Osteocyte (in vitro differentiated cells): Measurements from ENCODE around the gene ARL11. TPM values are rescaled to one million over a fixed set of nuclear protein-coding genes. Genes with fewer than 3 reads are reported as not detected.
"Not testable (repeated sequence)": the region's sequence is repeated elsewhere in the genome, so short reads cannot be mapped to it uniquely, and the experiment has no call there.

ENCODE experiments used
- DNase-seq: peaks from one replicate; pipeline ENCODE4 v3.0.0; 2021; ENCODE audit warnings: mixed read lengths; ENCODE audit not compliant: unreplicated experiment; ENCODE audit errors: extremely low spot score
- H3K27ac Mint-ChIP-seq: one replicate; pipeline ENCODE4 v1.8.0; 2021; ENCODE audit warnings: mild to moderate bottlenecking, mixed read lengths; ENCODE audit not compliant: unreplicated experiment
- H3K27me3 Mint-ChIP-seq: one replicate; pipeline ENCODE4 v1.8.0; 2021; ENCODE audit warnings: mixed read lengths; ENCODE audit not compliant: unreplicated experiment
- H3K36me3 Mint-ChIP-seq: one replicate; pipeline ENCODE4 v1.8.0; 2021; ENCODE audit warnings: mixed read lengths; ENCODE audit not compliant: unreplicated experiment
- H3K4me1 Mint-ChIP-seq: one replicate; pipeline ENCODE4 v1.8.0; 2021; ENCODE audit warnings: mixed read lengths; ENCODE audit not compliant: unreplicated experiment
- H3K4me3 Mint-ChIP-seq: one replicate; pipeline ENCODE4 v1.8.0; 2021; ENCODE audit warnings: mild to moderate bottlenecking, moderate library complexity, mixed read lengths; ENCODE audit not compliant: unreplicated experiment
- H3K9me3 Mint-ChIP-seq: one replicate; pipeline ENCODE4 v1.8.0; 2021; ENCODE audit warnings: mixed read lengths; ENCODE audit not compliant: unreplicated experiment
- total RNA-seq: library from RNA; stranded (reverse); gene quantifications from 2 replicates; pipeline ENCODE4 v1.2.1, GENCODE V29; 2021
- TF ChIP-seq, protein P1 (sequence below): fragments of 200-600 bp; sonication (generic); IDR thresholded peaks from 2 replicates; pipeline ENCODE4 v1.5.0; 2021; ENCODE audit warnings: antibody characterized with exemption, mild to moderate bottlenecking, moderate library complexity

Gene ARL11
- total RNA-seq, 1 donor from 2014 or later: not detected

DNA sequence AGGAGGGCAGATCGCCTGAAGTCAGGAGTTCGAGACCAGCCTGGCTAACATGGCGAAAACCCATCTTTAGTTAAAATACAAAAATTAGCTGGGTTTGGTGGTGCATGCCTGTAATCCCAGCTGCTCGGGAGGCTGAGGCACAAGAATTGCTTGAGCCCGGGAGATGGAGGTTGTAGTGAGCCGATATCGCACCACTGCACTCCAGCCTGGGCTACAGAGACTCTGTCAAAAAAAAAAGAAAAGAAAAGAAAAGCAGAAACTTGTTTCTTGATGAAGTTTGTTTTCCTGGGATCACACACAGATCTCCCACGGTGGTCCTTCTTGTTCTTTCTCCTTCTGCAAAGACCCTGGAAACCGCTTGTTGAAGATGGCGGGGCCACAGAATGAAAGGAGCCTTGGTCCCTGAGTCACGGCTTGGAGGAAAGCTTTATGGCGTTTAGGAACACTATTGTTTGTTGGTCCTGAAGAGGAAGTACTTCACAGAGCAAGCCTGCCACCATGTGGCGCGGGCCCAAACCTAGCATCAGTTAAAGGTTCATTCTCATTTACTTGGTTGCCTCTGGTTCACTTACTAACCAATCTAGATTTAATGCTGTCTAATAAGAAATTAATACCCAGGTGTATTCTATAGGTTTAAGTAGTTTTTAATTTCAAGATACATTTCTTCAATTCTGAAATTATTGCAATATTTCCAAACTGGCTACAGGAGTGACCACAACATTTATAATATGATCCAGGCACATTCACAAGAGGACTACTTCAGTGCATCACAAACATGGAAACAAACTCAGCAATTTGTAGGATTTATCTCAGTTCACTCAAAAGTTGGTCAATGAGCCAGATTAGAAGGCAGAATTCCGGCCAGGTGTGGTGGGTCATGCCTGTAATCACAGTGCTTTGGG is 21.3 kb upstream of the ARL11 start:
- peak; percentile 91 for DNase-seq
- no peaks in the 10 kb centered on the region for H3K9me3 Mint-ChIP-seq
- H3K36me3 Mint-ChIP-seq: no peaks in the 10 kb centered on the region
- H3K27me3 Mint-ChIP-seq: no peaks in the 10 kb centered on the region
- peak overlapping the region; percentile 78 for H3K27ac Mint-ChIP-seq
- H3K4me1 Mint-ChIP-seq: peaks cover 4% of the 10 kb centered on the region
- TF ChIP-seq, protein P1, sequence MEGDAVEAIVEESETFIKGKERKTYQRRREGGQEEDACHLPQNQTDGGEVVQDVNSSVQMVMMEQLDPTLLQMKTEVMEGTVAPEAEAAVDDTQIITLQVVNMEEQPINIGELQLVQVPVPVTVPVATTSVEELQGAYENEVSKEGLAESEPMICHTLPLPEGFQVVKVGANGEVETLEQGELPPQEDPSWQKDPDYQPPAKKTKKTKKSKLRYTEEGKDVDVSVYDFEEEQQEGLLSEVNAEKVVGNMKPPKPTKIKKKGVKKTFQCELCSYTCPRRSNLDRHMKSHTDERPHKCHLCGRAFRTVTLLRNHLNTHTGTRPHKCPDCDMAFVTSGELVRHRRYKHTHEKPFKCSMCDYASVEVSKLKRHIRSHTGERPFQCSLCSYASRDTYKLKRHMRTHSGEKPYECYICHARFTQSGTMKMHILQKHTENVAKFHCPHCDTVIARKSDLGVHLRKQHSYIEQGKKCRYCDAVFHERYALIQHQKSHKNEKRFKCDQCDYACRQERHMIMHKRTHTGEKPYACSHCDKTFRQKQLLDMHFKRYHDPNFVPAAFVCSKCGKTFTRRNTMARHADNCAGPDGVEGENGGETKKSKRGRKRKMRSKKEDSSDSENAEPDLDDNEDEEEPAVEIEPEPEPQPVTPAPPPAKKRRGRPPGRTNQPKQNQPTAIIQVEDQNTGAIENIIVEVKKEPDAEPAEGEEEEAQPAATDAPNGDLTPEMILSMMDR: peak; percentile 87
- H3K4me3 Mint-ChIP-seq: peak overlapping the region; percentile 63

- Mint-ChIP-seq H3K4me3 (no peak overlapping the region), H3K36me3 (no peaks in the 10 kb centered on the region), H3K27ac (no peak overlapping the region), H3K27me3 (no peaks in the 10 kb centered on the region), H3K4me1 (peaks cover 4% of the 10 kb centered on the region), H3K9me3 (no peaks in the 10 kb centered on the region)
- DNase-seq: no peak
- TF ChIP-seq, protein P1: no peak
Observed at GRCh38 chr13:49607761-49608160, 20.5 kb upstream of the ARL11 start.

DNA sequence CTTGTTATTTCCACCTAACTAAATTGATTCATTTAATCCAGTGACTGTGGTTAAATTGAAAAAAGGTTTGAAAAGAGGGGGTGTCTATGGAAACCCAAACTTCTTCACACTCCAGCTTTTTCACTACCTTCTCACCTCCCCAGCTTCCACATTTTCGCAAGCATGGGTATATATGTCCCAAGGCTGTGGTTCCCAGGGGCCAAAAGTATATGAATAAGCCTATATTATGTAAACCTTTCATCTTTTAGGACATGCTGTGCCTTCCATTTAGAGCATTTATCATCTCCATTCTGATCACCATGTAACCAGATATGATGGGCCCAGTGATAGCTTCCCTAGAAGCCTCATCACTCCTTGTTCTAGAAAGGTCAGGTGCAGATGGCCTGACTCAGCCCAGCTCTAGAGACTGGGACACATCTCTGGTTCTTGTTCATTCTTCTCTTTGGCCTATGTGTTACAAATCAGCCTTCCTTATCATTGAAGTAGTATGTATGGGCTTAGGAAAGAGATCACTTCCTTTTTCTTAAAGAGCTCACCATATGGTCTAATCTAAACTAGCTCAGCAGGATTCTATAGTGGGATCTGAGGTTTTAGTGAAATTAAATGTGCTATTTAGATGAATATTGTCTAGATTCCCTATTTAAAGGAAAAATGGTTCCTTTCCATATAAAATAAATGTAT is 19.5 kb upstream of the ARL11 start:
- Mint-ChIP-seq H3K36me3 (no peaks in the 10 kb centered on the region), H3K27me3 (no peaks in the 10 kb centered on the region), H3K4me3 (no peak overlapping the region), H3K9me3 (no peaks in the 10 kb centered on the region), H3K27ac (no peak overlapping the region), H3K4me1 (peaks cover 4% of the 10 kb centered on the region)
- TF ChIP-seq, protein P1: no peak
- no peak for DNase-seq

GRCh38 chr13:49610176-49610575 is 18.1 kb upstream of the ARL11 start:
- no peak overlapping the region for H3K4me3 Mint-ChIP-seq
- H3K27ac Mint-ChIP-seq: no peak overlapping the region
- H3K4me1 Mint-ChIP-seq: peaks cover 4% of the 10 kb centered on the region
- H3K27me3 Mint-ChIP-seq: no peaks in the 10 kb centered on the region
- H3K9me3 Mint-ChIP-seq: no peaks in the 10 kb centered on the region
- no peaks in the 10 kb centered on the region for H3K36me3 Mint-ChIP-seq
- DNase-seq: no peak
- TF ChIP-seq, protein P1: no peak

GRCh38 chr13:49612042-49612441 is 16.3 kb upstream of the ARL11 start:
- H3K27me3 Mint-ChIP-seq, H3K4me3 Mint-ChIP-seq, DNase-seq, H3K36me3 Mint-ChIP-seq, H3K9me3 Mint-ChIP-seq, H3K27ac Mint-ChIP-seq: not testable (repeated sequence)
- H3K4me1 Mint-ChIP-seq: peaks cover 11% of the 10 kb centered on the region
